ENCODE results near the gene MCTP1. TPM values are rescaled to one million over a fixed set of nuclear protein-coding genes. Genes with fewer than 3 reads are reported as not detected.
"Not testable (repeated sequence)": the region's sequence is repeated elsewhere in the genome, so short reads cannot be mapped to it uniquely, and the experiment has no call there.

MCTP1 gene
- total RNA-seq, 1 donor from 2014 or later = 1.7 TPM

DNA sequence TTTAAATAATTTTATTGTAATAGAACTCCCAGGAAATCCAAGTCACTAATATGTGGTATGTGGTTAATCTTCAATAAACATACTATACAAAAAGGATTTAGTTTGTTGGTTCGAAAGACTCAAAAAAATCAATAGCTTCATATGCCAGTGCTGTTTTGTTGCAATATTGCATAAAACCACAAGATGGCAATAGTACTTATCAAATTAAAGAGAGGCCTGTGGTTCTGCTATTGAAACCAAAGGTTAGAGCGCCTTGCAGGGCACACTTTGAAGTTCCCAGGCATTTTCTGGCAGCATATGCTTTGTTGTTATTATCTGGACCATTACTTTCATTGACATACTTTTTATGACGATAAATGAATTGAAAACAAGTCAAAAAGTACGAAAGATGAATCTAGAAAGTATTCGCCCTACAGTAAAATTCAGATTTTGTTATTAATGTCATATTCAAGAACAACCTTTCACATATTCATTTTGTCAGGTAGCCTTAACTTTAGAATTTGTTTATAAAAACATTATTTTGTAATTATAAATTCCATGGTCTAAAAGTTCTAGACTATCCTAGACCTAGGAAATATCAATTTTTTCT lies 316.3 kb downstream of the MCTP1 start:
- TF ChIP-seq, protein P1, sequence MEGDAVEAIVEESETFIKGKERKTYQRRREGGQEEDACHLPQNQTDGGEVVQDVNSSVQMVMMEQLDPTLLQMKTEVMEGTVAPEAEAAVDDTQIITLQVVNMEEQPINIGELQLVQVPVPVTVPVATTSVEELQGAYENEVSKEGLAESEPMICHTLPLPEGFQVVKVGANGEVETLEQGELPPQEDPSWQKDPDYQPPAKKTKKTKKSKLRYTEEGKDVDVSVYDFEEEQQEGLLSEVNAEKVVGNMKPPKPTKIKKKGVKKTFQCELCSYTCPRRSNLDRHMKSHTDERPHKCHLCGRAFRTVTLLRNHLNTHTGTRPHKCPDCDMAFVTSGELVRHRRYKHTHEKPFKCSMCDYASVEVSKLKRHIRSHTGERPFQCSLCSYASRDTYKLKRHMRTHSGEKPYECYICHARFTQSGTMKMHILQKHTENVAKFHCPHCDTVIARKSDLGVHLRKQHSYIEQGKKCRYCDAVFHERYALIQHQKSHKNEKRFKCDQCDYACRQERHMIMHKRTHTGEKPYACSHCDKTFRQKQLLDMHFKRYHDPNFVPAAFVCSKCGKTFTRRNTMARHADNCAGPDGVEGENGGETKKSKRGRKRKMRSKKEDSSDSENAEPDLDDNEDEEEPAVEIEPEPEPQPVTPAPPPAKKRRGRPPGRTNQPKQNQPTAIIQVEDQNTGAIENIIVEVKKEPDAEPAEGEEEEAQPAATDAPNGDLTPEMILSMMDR (conservative IDR thresholded peaks at IDR 0.05) = peak; percentile 88
- Mint-ChIP-seq H3K4me3 (no peak overlapping the region), H3K4me1 (no peaks in the 10 kb centered on the region), H3K27me3 (ENCODE audit: low read depth) (peaks cover 4% of the 10 kb centered on the region), H3K27ac (ENCODE audit: unreplicated experiment) (no peak overlapping the region), H3K9me3 (no peaks in the 10 kb centered on the region), H3K36me3 (ENCODE audit: low read depth) (no peaks in the 10 kb centered on the region)
- peak; percentile 40 for DNase-seq (ENCODE audit: low read depth, low spot score)

DNA sequence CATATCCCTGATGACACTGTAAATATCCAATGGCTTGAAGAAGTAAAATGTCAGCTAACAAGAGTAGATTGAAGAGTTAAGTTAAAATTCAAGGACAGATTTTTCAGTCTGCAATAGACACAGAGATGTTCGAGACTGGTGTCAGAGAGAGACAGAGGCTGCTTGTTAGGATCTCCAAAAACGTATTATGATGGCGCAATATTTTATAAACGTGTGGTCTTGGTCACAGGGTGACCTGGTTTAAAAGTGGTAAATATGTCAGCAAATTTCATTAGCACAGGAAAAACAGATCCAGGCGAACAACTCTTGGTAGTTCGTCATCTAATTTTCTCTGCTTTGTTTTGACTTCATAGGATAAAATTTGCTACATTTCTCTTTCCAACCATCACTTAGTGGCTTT lies 317.4 kb downstream of the MCTP1 start:
- H3K36me3 Mint-ChIP-seq (ENCODE audit: low read depth) = no peaks in the 10 kb centered on the region
- H3K9me3 Mint-ChIP-seq = no peaks in the 10 kb centered on the region

DNA sequence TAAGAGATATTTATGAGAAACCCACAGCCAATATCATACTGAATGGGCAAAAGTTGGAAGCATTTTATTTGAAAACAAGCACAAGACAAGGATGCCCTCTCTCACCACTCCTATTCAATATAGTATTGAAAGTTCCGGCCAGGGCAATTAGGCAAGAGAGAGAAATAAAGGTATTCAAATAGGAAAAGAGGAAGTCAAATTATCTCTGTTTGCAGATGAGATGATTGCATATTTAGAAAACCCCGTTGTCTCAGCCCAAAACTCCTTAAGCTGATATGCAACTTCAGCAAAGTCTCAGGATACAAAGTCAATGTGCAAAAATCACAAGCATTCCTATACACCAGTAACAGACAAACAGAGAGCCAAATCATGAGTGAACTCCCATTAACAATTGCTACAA lies 325.6 kb downstream of the MCTP1 start:
- H3K4me3 Mint-ChIP-seq; DNase-seq (ENCODE audit: low read depth, low spot score); H3K27me3 Mint-ChIP-seq (ENCODE audit: low read depth); H3K4me1 Mint-ChIP-seq; H3K36me3 Mint-ChIP-seq (ENCODE audit: low read depth); H3K27ac Mint-ChIP-seq (ENCODE audit: unreplicated experiment): not testable (repeated sequence)
- peaks cover 17% of the 10 kb centered on the region for H3K9me3 Mint-ChIP-seq

More for the DNA sequence above, 317.4 kb downstream of the MCTP1 start:
- TF ChIP-seq, protein P1 (conservative IDR thresholded peaks at IDR 0.05) = no peak
- Mint-ChIP-seq H3K4me3 (no peak overlapping the region), H3K27ac (ENCODE audit: unreplicated experiment) (no peak overlapping the region), H3K4me1 (no peaks in the 10 kb centered on the region), H3K27me3 (ENCODE audit: low read depth) (peaks cover 4% of the 10 kb centered on the region)
- no peak for DNase-seq (ENCODE audit: low read depth, low spot score)

DNA sequence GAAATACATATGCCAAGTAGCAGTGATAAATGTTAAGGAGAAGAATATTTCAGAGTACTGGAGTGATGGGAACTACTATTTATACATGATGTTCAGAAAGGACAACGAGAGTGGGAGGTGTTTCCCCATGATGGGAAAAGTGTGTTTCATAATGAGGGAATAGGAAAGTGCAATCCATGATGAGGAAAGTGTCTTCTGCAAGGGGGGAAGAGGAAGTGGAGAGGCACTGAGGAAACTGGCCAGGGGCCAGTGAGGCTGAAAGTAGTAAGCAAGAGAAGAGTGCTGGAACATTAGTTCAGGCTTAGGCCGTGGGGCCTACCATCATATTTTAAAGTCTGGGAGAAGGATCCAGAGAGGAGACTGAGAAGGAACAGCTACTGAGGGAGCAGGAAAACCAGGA lies 339.2 kb downstream of the MCTP1 start:
- H3K27me3 Mint-ChIP-seq (ENCODE audit: low read depth) = no peaks in the 10 kb centered on the region
- no peaks in the 10 kb centered on the region for H3K4me1 Mint-ChIP-seq
- no peak overlapping the region for H3K27ac Mint-ChIP-seq (ENCODE audit: unreplicated experiment)
- H3K36me3 Mint-ChIP-seq (ENCODE audit: low read depth) = no peaks in the 10 kb centered on the region
- no peak for DNase-seq (ENCODE audit: low read depth, low spot score)
- TF ChIP-seq, protein P1 (conservative IDR thresholded peaks at IDR 0.05) = no peak
- no peak overlapping the region for H3K4me3 Mint-ChIP-seq
- H3K9me3 Mint-ChIP-seq = no peaks in the 10 kb centered on the region

DNA sequence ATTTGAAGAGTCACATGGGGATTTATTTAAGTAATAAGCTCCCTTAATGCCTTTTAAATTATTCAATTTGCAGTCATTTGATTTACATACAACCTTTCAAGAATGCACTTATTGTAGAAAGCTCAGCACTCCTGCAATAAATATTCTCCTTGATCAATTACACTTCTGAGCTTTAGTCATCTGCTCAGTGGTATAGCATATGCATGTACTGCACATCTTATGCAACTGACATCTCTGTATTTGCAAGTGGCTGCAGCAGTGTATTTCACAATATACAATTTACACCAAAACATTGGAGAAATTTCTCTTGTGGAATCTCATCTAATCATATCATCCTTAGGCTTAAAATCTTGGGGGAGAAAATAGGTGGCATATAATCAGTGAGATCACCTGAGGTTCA lies 340.7 kb downstream of the MCTP1 start:
- no peak for DNase-seq (ENCODE audit: low read depth, low spot score)
- Mint-ChIP-seq H3K4me1 (no peaks in the 10 kb centered on the region), H3K27ac (ENCODE audit: unreplicated experiment) (no peak overlapping the region), H3K9me3 (no peaks in the 10 kb centered on the region), H3K36me3 (ENCODE audit: low read depth) (no peaks in the 10 kb centered on the region), H3K27me3 (ENCODE audit: low read depth) (no peaks in the 10 kb centered on the region), H3K4me3 (no peak overlapping the region)
- TF ChIP-seq, protein P1 (conservative IDR thresholded peaks at IDR 0.05) = no peak

DNA sequence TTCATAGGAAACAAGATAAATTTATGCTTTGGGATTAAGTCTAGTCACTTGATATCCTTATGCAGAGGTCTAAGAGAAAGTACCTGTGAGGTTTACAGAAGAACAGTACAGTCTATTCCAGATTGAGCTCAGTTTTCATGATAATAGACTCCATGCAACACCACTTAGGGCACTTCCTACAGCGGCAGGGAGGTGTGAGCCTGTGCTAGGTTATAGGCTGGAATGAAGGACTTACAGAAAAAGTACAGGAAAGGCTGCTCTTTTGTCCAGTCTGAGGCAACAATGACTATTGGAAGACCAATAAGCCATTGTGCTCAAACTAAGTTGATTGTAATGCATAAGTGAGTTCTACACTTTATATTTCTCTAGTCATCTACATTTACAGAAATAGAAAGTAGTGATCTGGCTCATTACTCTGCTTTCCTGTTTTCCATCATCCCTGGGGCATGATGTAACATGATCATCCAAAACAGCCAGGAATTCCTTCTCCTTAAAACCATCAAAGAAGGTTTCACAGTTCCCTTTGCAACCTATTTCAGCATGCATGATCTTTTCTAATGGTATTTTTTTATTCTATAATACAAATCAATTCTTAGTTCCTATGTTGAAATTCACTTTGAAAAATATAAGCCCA lies 343.7 kb downstream of the MCTP1 start:
- Mint-ChIP-seq H3K36me3 (ENCODE audit: low read depth) (no peaks in the 10 kb centered on the region), H3K27me3 (ENCODE audit: low read depth) (peaks cover 2% of the 10 kb centered on the region), H3K4me1 (no peaks in the 10 kb centered on the region), H3K27ac (ENCODE audit: unreplicated experiment) (no peak overlapping the region), H3K4me3 (no peak overlapping the region), H3K9me3 (no peaks in the 10 kb centered on the region)
- TF ChIP-seq, protein P1 (conservative IDR thresholded peaks at IDR 0.05) = no peak
- no peak for DNase-seq (ENCODE audit: low read depth, low spot score)

All from neural crest cell (in vitro differentiated cells).